ENCODE data around the gene NME4.
"Not testable (repeated sequence)": the region's sequence is repeated elsewhere in the genome, so short reads cannot be mapped to it uniquely, and the experiment has no call there.

The NME4 gene

DNA sequence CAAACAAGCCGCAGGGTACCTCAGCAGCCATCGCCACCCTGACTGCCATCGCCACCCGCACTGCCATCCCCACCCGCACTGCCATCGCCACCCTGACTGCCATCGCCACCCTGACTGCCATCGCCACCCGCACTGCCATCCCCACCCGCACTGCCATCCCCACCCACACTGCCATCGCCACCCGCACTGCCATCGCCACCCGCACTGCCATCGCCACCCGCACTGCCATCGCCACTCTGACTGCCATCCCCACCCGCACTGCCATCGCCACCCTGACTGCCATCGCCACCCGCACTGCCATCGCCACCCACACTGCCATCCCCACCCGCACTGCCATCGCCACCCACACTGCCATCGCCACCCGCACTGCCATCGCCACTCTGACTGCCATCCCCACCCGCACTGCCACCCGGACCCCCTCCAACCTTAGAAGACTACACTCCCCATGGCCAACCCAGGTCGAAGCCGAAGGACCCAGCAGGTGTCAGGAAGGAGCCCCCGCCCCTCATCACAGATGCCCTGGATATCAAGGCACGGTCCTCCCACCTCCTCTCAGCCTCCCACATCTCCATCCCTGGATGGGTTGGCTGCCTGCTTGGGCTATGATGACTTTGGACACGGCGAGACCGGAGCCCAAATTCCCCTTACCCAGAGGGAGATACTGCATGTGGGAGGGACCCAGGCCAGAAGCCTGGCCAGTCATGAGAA lies 18.7 kb upstream of the NME4 start:
- H3K27ac Mint-ChIP-seq, H3K27me3 Mint-ChIP-seq, H3K4me3 Mint-ChIP-seq, DNase-seq, H3K9me3 Mint-ChIP-seq: not testable (repeated sequence)
- H3K36me3 Mint-ChIP-seq (ENCODE audit: low read depth): peaks cover 22% of the 10 kb centered on the region
- H3K4me1 Mint-ChIP-seq (ENCODE audit: low read depth): peaks cover 22% of the 10 kb centered on the region

DNA sequence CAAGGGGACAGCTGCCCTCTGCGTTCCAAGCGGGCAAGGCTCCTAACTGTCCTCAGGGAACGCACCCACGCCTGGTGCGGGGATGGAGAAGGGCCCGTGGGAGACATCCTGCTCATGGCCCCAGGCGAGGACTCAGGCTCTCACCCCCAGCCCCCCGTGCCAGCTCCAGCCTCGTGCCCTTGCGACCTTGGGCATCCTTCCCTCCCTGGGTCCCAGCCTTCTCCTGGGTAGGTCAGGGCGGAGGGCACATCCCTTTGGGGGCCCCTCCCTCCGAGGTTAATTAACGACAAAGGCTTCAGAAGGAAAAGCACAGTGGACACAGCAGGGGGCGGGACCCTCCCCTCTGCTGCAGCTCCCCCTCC lies 18.2 kb upstream of the NME4 start:
- Mint-ChIP-seq H3K9me3 (no peaks in the 10 kb centered on the region), H3K36me3 (ENCODE audit: low read depth) (peaks cover 16% of the 10 kb centered on the region), H3K27ac (no peak overlapping the region), H3K4me1 (ENCODE audit: low read depth) (peaks cover 27% of the 10 kb centered on the region), H3K4me3 (no peak overlapping the region), H3K27me3 (no peaks in the 10 kb centered on the region)
- DNase-seq: no peak

DNA sequence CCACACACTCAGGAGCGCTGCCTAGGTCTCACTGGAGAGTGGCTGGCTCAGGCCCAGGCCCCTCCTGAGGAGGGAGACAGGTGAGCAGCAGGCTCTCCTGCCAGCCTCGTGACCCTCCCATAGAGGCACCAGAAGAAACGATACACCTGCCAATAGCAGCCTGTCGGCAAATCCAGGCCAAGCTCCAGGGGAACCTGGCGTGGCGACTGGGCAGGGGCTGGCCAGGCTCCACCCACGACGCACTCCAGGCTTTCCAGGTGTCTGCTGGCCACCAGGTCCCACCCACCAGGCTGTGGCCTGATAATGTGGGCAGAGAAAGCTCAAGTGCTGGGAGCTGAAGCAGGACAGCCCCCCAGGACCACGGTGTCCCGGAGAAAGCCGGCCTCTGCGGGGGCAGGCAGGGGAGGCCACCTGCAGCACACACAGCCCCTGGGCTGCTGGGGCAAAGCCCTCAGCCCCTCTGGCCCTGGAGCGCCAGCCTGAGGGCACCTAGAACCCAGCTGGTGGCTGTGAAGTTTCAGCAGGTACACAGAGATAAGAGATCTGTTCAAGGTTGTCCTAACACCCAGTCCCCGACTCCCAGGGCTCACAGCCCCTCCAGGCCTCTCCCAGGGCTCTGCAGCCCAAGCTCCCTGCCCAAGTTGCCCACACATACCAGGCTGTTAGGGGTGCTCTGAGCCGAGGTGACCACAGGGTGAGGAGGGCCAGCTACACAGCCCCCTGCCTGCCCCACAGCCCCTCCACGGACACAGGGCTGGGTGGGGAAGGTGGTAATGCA lies 17.6 kb upstream of the NME4 start:
- Mint-ChIP-seq H3K4me1 (ENCODE audit: low read depth) (peaks cover 27% of the 10 kb centered on the region), H3K27ac (peak overlapping the region; percentile 71), H3K9me3 (no peaks in the 10 kb centered on the region), H3K4me3 (peak overlapping the region; percentile 78), H3K27me3 (no peaks in the 10 kb centered on the region), H3K36me3 (ENCODE audit: low read depth) (peaks cover 10% of the 10 kb centered on the region)
- DNase-seq: no peak

DNA sequence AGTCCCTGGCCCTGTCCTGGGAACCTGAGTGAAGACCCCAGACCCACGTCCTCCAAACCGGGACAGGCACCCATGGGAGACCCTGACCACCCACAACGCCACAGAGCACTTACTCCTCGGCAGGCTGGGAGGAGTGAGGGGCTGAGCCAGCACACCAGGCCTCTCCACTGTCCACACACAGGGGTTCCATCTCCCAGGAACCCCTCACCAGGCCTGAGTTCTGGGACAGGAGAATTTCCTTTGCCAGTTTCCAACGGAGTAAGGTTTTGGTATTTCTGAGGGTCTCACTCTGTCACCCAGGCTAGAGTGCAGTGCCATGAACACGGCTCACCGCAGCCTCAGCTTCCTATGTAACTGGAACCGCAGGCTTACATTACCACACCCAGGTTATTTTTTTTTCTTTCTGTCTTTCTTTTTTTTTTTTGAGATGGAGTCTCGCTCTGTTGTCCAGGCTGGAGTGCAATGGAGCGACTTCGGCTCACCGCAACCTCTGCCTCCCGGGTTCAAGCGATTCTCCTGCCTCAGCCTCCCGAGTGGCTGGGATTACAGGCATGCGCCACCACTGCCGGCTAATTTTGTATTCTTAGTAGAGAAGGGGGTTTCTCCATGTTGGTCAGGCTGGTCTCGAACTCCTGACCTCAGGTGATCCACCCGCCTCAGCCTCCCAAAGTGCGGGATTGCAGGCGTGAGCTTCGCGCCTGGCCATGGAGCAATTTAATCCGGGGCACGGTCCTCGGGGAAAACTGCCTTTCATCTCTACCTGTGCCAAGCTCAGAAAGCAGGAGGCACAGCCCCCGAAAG lies 16.8 kb upstream of the NME4 start:
- Mint-ChIP-seq H3K4me3 (peak overlapping the region; percentile 78), H3K4me1 (ENCODE audit: low read depth) (peaks cover 27% of the 10 kb centered on the region), H3K9me3 (no peaks in the 10 kb centered on the region), H3K27me3 (no peaks in the 10 kb centered on the region), H3K36me3 (ENCODE audit: low read depth) (peaks cover 6% of the 10 kb centered on the region), H3K27ac (peak overlapping the region; percentile 71)
- no peak for DNase-seq

DNA sequence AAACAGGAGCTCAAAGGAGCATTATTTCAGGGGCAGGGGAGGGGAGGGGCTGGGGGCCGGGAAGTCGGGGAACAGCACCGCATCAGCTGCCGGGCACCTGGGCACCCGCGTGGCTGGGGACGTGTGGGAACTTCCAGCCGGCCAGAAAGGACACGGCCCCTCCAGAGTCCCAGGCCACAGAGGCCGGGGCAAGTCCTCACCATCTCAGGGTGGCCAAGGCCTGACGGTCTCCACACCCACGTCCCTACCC lies 16.3 kb upstream of the NME4 start:
- Mint-ChIP-seq H3K4me3 (peak overlapping the region; percentile 78), H3K4me1 (ENCODE audit: low read depth) (peaks cover 27% of the 10 kb centered on the region), H3K27me3 (no peaks in the 10 kb centered on the region), H3K27ac (peak overlapping the region; percentile 50), H3K9me3 (no peaks in the 10 kb centered on the region), H3K36me3 (ENCODE audit: low read depth) (peaks cover 5% of the 10 kb centered on the region)
- no peak for DNase-seq

DNA sequence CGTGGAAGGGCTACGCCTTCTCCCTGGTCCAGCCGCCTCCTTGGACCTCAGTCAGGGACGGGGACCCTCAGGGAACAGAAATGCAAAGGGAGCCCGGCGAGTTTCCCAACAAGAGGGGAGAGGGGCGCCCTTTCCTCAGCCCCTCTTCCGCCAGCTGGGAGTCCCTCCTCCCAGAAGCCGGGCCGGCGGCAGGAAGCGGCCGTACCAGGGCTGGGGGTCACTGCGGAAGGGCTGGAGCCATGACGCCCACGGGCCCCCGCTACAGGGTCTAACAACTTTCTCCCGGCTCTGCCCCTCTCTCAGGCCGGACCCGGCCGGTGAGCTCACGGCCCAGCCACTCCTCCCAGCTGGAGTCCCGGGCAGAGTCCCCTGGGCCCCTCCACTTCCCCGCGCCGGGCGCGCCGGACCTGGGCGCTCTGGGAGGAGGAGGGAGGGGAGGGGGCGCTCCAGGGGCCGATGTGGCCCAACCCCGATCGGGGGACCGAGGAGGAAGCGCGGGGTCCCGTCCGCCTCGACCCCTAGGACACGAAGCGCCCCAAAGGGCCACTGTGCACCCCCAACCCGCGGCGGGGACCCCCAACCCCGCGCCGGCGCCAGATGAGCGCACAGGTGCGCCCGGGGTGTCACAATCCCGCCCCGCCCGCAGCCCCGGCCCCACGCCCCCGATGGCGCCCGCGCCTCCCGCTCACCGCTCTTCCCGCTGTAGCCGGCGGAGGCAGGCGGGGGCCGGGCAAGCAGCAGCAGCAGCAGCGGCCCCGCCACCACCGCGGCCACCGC lies 15.8 kb upstream of the NME4 start:
- Mint-ChIP-seq H3K4me1 (ENCODE audit: low read depth) (peaks cover 27% of the 10 kb centered on the region), H3K4me3 (peak overlapping the region; percentile 78)
- no peak for DNase-seq

DNA sequence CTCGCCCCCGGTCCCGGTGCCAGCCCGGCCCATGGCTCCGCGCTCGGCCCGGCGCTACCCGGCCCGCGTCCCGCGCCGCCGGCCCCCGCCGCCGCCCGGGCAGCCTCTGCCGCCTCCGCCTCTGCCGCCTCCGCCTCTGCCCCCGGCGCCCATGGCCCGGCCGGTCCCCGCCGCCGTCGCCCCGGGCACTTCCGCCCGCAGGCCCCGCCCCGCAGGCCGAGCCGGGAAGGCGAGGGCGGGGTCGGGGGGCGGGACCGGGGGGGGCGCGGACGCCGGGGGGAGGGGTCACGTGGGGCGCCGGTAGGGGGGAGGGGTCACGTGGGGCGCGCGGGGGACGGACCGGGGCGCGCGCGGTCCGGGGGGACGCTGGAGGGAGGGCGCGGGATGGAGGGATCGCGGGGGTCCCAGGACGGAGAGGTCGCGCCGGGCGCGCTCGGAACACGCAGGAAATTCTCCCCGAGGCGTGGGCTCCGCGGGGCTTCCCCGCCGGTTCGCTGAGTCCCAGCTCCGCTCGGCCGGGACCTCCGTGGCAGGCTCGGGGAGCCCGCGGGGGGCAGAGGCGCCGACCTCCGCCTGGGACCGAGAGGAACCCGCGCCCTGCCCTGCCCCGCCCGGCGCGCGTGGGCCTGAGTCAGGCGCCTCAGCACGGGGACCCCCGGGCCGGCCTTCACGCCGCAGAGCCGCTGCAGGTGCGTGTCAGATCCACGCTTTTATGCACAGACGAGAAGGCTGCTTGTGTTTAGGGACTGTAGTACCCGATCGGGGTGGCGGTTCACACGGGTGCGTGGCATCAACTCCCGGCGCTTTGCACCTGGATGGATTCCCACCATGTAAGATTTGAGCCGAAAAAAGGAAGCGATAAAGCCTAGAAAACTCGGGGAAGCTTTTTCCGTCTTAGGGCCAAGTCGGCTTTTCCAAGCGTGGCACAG lies 14.9 kb upstream of the NME4 start, which contains the start of gene PGAP6:
Gene PGAP6 (minus strand): TSS at position 190 of the 929 bp plus-strand sequence. CDS start 157 bp downstream, at position 33.
- Mint-ChIP-seq H3K27ac (peak within 1 kb of the TSS; percentile 82), H3K9me3 (no peaks in the 10 kb centered on the region), H3K27me3 (no peaks in the 10 kb centered on the region), H3K36me3 (ENCODE audit: low read depth) (no peaks in the 10 kb centered on the region), H3K4me1 (ENCODE audit: low read depth) (peaks cover 27% of the 10 kb centered on the region), H3K4me3 (peak within 1 kb of the TSS; percentile 81)
- DNase-seq: peak; percentile 77

More for the DNA sequence above, 15.8 kb upstream of the NME4 start:
- H3K9me3 Mint-ChIP-seq: no peaks in the 10 kb centered on the region
- peak overlapping the region; percentile 50 for H3K27ac Mint-ChIP-seq
- no peaks in the 10 kb centered on the region for H3K27me3 Mint-ChIP-seq
- H3K36me3 Mint-ChIP-seq (ENCODE audit: low read depth): peaks cover 2% of the 10 kb centered on the region

DNA sequence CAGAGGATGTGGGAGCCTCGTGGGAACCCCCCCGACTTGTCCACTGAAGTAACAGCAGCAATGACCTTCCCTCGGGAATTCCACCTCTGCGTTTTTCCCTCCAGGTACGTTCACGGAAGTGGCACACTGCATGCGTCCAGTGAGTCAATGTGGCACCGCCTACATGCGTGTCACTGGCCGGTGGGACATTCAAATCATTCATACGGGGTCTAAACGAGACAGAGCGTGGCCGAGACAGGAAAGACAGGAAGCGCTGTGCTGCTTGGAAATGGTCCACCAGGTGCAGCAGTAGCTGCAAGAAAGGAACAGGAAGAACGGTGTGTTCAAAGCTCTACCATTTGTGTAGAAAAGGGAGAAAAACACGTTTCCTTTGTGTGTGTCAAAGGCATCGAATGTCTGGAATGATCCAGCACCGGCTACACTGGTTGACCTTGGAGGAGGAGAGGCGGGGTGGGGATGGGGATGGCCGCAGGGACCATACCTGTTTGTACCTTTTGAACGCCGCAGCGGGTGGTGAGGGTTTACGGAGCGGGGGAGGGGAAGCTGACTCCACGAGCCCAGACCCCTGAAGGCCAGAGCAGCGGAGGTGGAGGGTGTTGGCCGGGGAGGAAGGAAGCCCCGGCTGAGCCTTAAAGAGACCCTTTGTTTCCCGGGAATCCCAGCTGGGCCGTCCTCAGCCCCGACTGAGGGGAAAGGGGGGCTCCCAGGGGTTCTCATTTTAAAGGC lies 13.5 kb upstream of the NME4 start:
- Mint-ChIP-seq H3K36me3 (ENCODE audit: low read depth) (no peaks in the 10 kb centered on the region), H3K27me3 (no peaks in the 10 kb centered on the region), H3K4me1 (ENCODE audit: low read depth) (peaks cover 26% of the 10 kb centered on the region), H3K4me3 (peak overlapping the region; percentile 81), H3K27ac (peak overlapping the region; percentile 76), H3K9me3 (no peaks in the 10 kb centered on the region)
- peak; percentile 65 for DNase-seq

DNA sequence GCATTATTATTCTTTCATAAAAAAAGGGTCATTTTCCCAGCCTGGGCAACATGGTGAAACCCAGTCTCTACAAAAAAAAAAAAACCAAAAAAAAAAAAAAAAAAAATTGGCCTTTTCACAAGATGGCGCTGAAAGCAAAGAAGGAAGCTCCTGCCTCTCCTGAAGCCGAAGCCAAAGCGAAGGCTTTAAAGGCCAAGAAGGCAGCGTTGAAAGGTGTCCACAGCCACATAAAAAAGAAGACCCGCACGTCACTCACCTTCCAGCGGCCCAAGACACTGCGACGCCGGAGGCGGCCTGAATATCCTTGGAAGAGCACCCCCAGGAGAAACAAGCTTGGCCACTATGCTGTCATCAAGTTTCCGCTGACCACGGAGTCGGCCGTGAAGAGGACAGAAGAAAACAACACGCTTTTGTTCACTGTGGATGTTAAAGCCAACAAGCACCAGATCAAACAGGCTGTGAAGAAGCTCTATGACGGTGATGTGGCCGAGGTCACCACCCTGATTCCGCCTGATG lies 10.3 kb upstream of the NME4 start:
- DNase-seq: no peak
- Mint-ChIP-seq H3K36me3 (ENCODE audit: low read depth) (no peaks in the 10 kb centered on the region), H3K27ac (no peak overlapping the region), H3K4me1 (ENCODE audit: low read depth) (peaks cover 17% of the 10 kb centered on the region), H3K27me3 (no peaks in the 10 kb centered on the region), H3K9me3 (no peaks in the 10 kb centered on the region), H3K4me3 (no peak overlapping the region)

DNA sequence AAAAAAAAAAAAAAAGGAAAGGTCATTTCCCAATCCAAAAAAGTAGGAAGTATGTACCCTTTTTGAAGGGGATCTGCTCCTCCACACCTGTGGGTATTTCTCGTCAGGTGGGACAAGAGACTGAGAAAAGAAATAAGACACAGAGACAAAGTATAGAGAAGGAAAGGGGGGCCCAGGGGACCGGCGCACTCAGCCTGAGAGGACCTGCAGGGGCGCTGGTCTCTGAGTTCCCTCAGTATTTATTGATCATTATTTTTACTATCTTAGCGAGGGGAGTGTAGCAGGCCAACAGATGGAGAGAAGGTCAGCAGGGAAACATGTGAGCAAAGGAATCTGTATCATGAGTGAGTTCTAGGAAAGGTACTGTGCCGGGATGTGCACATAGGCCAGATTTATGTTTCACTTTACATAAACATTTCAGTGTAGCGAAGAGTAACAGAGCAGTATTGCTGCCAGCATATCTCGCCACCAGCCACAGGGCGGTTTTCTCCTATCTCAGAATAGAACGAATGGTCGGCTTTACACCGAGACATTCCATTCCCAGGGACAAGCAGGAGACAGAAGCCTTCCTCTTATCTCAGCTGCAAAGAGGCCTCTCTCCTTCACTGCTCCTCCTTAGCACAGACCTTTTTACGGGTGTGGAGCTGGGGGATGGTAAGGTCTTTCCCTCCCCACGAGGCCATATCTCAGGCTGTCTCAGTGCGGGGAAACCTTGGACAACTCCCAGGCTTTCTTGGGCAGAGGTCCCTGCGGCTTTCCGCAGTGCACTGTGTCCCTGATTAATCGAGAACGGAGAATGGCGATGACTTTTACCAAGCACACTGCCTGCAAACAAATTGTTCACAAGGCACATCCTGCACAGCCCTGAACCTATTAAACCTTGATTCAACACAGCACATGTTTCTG lies 9.0 kb upstream of the NME4 start:
- not testable (repeated sequence) for H3K9me3 Mint-ChIP-seq; DNase-seq; H3K27ac Mint-ChIP-seq; H3K36me3 Mint-ChIP-seq (ENCODE audit: low read depth); H3K27me3 Mint-ChIP-seq; H3K4me3 Mint-ChIP-seq
- H3K4me1 Mint-ChIP-seq (ENCODE audit: low read depth): peaks cover 24% of the 10 kb centered on the region

DNA sequence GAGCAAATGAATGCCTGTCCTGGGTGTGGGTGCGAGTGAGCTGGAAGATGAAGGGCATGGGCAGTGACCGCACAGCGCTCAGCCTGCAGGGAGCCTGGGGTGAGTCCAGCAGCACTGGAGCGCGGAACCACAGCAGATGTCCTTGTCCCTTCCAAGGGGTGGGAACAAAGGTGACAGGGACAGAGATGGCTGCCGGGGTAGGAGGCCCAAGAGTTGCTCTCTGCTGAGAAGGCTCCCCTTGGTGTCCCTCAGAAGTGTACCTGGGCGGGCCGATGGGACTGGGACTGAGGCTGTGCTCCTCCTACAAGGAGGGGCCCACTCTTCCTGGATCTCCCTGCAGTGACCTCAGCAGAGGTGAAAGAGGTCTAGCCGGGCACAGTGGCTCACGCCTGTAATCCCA lies 7.6 kb upstream of the NME4 start:
- no peak for DNase-seq
- no peak overlapping the region for H3K27ac Mint-ChIP-seq
- H3K4me1 Mint-ChIP-seq (ENCODE audit: low read depth): peaks cover 17% of the 10 kb centered on the region
- H3K36me3 Mint-ChIP-seq (ENCODE audit: low read depth): no peaks in the 10 kb centered on the region
- no peaks in the 10 kb centered on the region for H3K27me3 Mint-ChIP-seq
- H3K9me3 Mint-ChIP-seq: no peaks in the 10 kb centered on the region
- H3K4me3 Mint-ChIP-seq: no peak overlapping the region

DNA sequence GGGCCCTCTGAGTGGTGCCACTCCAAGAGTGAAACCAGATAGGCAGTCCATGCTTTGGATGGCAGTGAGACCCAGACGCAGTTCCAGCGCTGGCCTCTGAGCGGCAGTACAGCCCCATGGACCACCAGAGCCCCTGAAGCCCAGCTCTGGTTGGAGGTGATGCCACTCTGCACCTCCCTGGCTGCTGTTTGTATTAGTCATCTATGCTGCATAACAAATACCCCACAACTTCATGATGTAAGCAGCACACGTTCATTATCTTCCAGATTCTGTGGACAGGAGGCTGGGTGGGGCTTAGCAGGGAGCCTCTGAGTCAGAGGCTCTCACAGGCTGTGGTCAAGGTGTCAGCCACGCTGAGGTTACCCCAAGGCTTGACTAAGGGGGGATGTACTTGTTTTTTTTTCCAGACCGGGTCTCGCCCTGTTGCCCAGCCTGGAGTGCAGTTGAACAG lies 5.1 kb upstream of the NME4 start:
- Mint-ChIP-seq H3K27me3 (peaks cover 10% of the 10 kb centered on the region), H3K4me1 (ENCODE audit: low read depth) (peaks cover 26% of the 10 kb centered on the region), H3K9me3 (no peaks in the 10 kb centered on the region), H3K4me3 (peak overlapping the region; percentile 29), H3K27ac (peak overlapping the region; percentile 91), H3K36me3 (ENCODE audit: low read depth) (no peaks in the 10 kb centered on the region)
- peak; percentile 89 for DNase-seq

All from activated T-cell treated with anti-CD3 and anti-CD28 coated beads, Interleukin-2, amount 50 U/mL, for 24 hours (primary cell).